Mucosa of descending colon (tissue), 3 donors: Measurements from ENCODE around the gene CHST8. TPM values are rescaled to one million over a fixed set of nuclear protein-coding genes. Genes with fewer than 3 reads are reported as not detected.

Experiments
- ATAC-seq: fragments of 200-7000 bp; cut with Tn5 transposase; one replicate; pipeline ENCODE4 v1.9.1; 2020; ENCODE audit warnings: mild to moderate bottlenecking, moderate library complexity
- DNase-seq, 3 donors: peaks; one replicate each; pipeline ENCODE4 v3.0.0-alpha.2; 2020
- H3K36me3 ChIP-seq: fragments of 200-600 bp; one replicate; pipeline ENCODE4 v1.8.0; 2021; ENCODE audit warnings: low read depth, mild to moderate bottlenecking
- H3K4me1 ChIP-seq: fragments of 200-600 bp; one replicate; pipeline ENCODE4 v1.8.0; 2021; ENCODE audit warnings: low read depth, mild to moderate bottlenecking
- H3K4me3 ChIP-seq: fragments of 200-600 bp; one replicate; pipeline ENCODE4 v1.8.0; 2021; ENCODE audit warnings: mild to moderate bottlenecking
- H3K9me3 ChIP-seq: fragments of 200-600 bp; one replicate; pipeline ENCODE4 v1.8.0; 2021; ENCODE audit warnings: mild to moderate bottlenecking
- intact Hi-C, 2 donors: fragments of 100-400 bp; cut with DNase I in 1 of 2; cut with micrococcal nuclease in 1 of 2; formaldehyde crosslinking; loops; one replicate each; pipeline versions ENCODE4 v1.11.0 to v1.11.1; 2022; cut with DNase I, micrococcal nuclease
- total RNA-seq, 3 donors: library from RNA; stranded (reverse); fragmentation: NEBNext Ultra II Directional in 2 of 3; extraction: Animal tissue kit (Norgen Biotek cat#: 25700) in 2 of 3; gene quantifications; one replicate each; pipeline versions ENCODE4 v1.2.1 to v1.2.4, GENCODE V29; 2021 to 2023
- TF ChIP-seq, protein P1 (sequence below): fragments of 200-600 bp; IDR thresholded peaks from one replicate; pipeline ENCODE4 v1.8.0; 2022; ENCODE audit warnings: antibody characterized with exemption, mild to moderate bottlenecking
- donor health status: DM: no; HTN: no; CAD: no; lungs with moderate emphysema.
- donor health status: DM: no; HTN: no; CAD: no.
- donor health status: DM: no; HTN: yes; CAD: no.

Gene CHST8
- total RNA-seq, 3 donors from 2014 or later, result 0.31 TPM; not detected in 2

DNA sequence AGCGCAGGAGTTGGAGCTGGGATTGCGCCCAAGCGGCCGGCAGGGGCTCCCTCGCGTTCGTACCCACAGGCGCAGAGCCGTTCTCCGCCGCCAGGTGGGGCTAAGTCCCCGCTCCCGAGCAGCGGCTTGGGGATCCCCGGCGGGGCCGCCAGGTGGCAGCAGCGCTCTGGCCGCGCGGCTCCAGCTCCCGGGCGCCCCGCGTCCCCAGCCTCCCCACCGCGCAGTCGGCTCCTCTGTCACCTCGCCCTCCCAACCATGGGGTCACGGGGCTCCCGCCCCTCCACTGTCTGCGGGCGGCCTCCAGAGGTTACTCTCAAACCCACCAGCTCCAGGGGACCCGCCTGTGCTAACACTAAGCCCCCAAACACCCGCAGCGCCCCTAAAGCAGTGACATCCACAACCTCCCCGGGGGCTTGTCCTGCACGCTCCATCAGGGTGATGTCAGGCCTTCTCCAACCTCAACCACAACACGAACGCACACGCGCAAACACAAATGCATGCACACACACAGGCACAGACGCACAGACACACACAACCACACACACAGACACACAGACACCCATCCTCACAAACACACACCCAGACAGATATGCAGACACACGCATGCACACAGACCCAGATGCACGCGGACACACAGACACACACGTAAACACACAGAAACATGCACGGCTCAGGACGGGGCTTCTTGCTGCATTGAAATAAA, 156.5 kb downstream of the CHST8 start:
- intact Hi-C loops, result loop anchor here in 1 of 2 donors (5.0 to 10.0 kb wide), 2 partner anchors 217 to 319 kb away; no protein-coding TSS in a partner anchor
- no peaks in the 10 kb centered on the region for H3K4me1 ChIP-seq
- TF ChIP-seq, protein P1, sequence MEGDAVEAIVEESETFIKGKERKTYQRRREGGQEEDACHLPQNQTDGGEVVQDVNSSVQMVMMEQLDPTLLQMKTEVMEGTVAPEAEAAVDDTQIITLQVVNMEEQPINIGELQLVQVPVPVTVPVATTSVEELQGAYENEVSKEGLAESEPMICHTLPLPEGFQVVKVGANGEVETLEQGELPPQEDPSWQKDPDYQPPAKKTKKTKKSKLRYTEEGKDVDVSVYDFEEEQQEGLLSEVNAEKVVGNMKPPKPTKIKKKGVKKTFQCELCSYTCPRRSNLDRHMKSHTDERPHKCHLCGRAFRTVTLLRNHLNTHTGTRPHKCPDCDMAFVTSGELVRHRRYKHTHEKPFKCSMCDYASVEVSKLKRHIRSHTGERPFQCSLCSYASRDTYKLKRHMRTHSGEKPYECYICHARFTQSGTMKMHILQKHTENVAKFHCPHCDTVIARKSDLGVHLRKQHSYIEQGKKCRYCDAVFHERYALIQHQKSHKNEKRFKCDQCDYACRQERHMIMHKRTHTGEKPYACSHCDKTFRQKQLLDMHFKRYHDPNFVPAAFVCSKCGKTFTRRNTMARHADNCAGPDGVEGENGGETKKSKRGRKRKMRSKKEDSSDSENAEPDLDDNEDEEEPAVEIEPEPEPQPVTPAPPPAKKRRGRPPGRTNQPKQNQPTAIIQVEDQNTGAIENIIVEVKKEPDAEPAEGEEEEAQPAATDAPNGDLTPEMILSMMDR, result peak; percentile 100
- DNase-seq, result peak; percentile 82 to 90 (median 88)
- ATAC-seq, result peak; percentile 98
- no peaks in the 10 kb centered on the region for H3K9me3 ChIP-seq
- H3K4me3 ChIP-seq, result no peak overlapping the region
- no peaks in the 10 kb centered on the region for H3K36me3 ChIP-seq

DNA sequence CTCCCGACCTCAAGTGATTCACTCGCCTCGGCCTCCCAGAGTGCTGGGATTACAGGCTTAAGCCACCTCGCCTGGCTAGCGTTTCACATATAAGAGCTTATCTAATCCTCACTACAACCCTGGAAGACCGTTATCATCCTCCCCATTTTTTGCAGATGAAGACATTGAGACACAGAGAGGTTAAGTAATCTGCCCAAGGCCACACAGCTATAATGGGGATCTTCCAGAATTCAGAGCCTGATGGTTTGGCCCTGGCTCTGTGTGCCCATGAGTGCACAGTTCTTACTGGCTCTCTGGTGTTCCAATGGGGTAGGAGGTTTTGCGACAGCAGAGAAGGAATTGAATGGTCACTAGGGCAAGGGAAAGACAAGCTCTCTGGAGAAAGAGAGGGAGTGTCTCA, 158.1 kb downstream of the CHST8 start:
- DNase-seq (no peak), ATAC-seq (no peak)
- intact Hi-C loops, result loop anchor here in 1 of 2 donors (5.0 to 10.0 kb wide), 2 partner anchors 215 to 317 kb away; no protein-coding TSS in a partner anchor
- Histone ChIP-seq H3K4me1 (no peaks in the 10 kb centered on the region), H3K36me3 (no peaks in the 10 kb centered on the region), H3K4me3 (no peak overlapping the region), H3K9me3 (no peaks in the 10 kb centered on the region)
- TF ChIP-seq, protein P1, result no peak

DNA sequence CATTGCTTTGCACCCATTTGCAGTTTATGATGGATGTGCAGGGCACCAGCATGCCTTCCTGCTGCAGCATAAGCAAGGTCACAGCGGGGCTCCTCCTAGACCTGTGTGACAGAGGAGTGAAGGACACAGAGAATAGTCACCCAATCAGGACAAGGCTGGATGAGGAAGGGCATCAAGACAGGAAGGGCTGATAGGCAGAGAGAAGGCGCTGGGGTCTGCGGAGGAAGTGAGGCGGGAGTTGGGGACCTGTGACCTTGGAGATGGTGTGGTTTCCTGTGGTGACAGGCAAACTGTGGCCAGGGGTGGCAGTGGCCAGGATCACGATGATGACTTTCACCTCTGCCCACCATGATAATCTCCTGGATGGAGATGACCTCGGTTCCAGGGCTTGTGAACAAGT, 158.5 kb downstream of the CHST8 start:
- TF ChIP-seq, protein P1, result no peak
- H3K36me3 ChIP-seq, result no peaks in the 10 kb centered on the region
- H3K4me3 ChIP-seq, result no peak overlapping the region
- intact Hi-C loops, result no loop called here
- DNase-seq (no peak), ATAC-seq (no peak)
- no peaks in the 10 kb centered on the region for H3K9me3 ChIP-seq
- no peaks in the 10 kb centered on the region for H3K4me1 ChIP-seq

DNA sequence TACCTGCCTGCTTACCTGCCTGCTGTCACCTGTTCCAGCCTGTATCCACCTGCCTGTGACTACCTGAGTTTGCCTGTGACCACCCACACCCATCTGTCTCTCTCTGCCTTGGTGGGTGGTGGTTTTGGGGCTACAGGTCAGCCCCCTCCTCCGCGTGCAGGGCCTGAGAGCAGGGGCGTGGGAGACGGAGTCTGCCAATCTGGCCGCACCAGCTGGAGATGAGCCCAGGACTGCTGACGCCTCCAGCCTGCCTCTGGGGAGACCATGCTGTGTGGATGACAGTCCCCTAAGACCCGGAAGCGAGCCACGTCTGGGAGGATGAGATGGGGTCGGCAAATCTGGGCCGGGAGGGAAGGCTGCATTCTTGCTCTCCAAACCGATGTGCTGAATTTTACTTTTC, 159.0 kb downstream of the CHST8 start:
- Histone ChIP-seq H3K36me3 (no peaks in the 10 kb centered on the region), H3K4me1 (no peaks in the 10 kb centered on the region), H3K9me3 (no peaks in the 10 kb centered on the region), H3K4me3 (no peak overlapping the region)
- DNase-seq (no peak), ATAC-seq (no peak)
- intact Hi-C loops, result no loop called here
- TF ChIP-seq, protein P1, result no peak

DNA sequence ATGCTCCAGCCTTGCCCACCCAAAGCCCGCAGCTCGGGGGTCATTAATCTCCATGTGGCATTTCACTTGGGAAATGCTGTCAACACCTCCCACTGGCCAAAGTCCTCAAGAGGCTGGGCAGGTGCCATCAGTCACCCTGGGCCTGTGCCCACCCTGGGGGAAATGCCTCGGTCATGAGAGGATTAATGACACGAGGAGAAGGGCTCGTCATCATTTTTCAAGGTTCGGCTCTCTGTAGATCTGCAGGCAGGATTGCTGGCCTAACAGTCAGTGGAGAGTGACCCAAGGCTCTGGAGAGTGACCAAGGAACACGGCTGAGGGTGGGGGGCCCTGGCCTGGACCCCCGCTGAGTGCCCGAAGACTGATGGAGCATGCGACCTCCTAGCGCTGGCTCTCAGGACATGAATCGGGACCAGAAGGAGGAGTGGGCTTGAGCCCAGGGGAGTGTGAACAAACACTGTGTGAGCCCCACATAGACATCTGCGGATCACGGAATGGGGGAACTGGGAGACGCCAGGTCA, 159.7 kb downstream of the CHST8 start:
- ATAC-seq (no peak), DNase-seq (no peak)
- Histone ChIP-seq H3K36me3 (no peaks in the 10 kb centered on the region), H3K4me3 (no peak overlapping the region), H3K9me3 (no peaks in the 10 kb centered on the region), H3K4me1 (no peaks in the 10 kb centered on the region)
- TF ChIP-seq, protein P1, result no peak
- intact Hi-C loops, result no loop called here
